ENCODE results near the gene UBAP1.
A peak's percentile ranks its signal among the peaks of the same experiment; 100 is the strongest.
"Not testable (repeated sequence)": the region's sequence is repeated elsewhere in the genome, so short reads cannot be mapped to it uniquely, and the experiment has no call there.

The UBAP1 gene

DNA sequence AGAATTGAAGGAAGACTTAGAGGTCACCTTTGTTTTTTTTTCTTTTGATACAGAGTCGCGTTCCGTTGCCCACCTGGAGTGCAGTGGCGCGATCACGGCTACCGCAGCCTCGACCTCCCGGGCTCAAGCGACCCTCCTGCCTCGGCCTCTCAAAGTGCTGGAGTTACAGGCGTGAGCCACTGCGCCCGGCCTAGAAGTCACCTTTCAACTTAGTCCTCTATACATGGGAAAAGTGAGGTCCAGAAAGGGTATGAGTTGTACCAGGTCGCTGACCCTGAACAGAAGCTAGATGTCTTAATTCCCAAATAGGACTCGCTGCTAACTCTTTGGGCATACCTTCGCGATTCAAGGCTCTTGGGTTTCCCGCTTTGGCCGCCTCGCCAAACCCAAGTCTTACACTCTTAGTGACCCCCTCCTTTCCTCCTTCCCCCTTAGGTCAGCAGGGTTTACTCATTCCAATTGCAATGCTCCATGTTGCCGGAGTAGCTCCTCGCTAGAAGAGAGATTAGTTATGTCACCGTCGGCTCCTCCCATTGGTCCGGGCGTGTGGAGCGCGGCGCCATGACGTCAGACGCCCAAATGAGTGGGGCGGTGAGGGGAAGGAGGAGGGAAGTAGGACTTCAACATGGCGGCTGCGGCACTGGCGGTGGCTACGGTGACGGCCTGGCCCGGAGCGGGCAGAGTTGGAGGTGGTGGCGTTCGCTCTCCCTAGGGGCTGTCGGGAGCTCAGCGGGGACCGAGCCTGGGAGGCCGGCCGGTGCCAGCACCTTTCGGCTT is at the start of gene UBAP1:
TSS of gene UBAP1 (plus strand) at position 608 of the 777 bp plus-strand sequence. CDS start 41,872 bp downstream, outside the sequence.
- peak; percentile 93 for DNase-seq

DNA sequence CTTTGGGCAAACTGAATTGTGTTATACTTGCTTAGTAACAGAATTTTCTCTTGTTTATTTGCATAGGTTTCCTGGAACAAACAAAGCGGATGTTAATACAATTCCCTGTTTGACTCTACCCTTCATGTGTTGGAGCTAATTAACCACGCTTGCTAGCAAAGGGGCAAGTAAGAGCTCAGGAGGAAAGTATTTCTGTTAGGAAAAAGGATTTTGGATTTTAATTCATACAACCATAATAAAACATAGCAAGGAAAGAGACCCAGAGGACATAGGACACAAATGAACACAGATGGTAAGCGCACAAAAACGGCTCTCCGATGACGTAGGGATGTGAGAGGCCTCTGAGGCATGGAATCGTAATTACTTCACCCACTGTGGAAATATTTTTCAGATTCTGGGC is 47.3 kb upstream of the UBAP1 start:
- no peak for DNase-seq

DNA sequence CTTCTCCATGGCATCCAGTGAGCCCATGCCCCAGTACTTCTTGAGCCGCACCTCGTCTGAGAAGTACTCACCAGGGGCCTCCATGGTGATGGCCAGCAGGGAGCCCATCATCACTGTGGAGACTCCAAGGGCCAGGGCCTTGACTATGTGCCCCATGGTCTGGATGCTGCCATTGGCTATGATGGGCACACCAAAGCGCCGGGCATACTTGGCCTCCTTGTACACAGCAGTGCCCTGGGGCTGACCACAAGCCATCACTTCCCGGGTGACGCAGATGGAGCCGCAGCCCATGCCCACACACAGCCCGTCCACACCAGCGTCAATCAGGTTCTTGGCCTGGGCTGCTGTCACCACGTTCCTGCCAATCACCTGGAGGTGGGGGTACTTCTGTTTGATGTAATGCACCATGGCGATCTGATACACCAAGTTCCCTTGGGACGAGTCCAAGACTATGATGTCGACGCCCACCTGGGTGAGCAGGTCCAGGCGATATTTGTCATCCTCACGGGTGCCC is 45.4 kb upstream of the UBAP1 start:
- DNase-seq: no peak

DNA sequence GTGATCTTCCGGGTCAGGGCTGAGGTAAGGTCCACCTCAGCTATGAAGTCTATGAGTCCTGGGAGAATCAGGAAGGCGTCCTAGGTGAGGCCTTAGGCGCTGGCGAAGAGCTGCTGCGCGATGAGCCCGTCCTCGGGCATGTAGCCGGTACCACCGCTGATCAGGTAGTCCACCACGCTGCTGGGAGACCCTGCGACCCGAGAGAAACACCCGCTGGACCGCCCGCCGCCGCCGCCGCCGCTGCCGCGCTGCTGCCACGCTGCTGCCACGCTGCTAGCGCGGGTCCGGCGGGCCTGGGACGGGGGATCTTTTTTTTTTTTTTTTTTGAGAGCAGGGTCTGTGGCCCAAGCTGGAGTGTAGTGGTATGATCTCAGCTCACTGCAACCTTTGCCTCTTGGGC is 44.3 kb upstream of the UBAP1 start:
- DNase-seq: no peak

DNA sequence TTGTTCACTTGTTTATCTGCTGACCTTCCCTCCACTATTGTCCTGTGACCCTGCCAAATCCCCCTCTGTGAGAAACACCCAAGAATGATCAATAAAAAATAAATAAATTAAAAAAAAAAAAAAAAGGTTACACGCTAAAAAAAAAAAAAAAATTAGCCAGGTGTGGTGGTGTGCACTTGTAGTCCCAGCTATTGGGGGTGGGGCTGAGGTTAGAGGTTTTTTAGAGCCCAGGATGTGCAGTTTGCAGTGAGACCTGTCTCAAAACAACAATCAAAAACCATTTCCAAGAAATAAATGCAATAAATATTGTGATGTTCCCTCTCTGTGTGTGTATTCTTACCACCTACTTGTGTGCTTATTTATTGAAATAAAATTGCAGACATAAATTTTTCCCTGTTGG is 40.2 kb upstream of the UBAP1 start:
- DNase-seq: not testable (repeated sequence)

DNA sequence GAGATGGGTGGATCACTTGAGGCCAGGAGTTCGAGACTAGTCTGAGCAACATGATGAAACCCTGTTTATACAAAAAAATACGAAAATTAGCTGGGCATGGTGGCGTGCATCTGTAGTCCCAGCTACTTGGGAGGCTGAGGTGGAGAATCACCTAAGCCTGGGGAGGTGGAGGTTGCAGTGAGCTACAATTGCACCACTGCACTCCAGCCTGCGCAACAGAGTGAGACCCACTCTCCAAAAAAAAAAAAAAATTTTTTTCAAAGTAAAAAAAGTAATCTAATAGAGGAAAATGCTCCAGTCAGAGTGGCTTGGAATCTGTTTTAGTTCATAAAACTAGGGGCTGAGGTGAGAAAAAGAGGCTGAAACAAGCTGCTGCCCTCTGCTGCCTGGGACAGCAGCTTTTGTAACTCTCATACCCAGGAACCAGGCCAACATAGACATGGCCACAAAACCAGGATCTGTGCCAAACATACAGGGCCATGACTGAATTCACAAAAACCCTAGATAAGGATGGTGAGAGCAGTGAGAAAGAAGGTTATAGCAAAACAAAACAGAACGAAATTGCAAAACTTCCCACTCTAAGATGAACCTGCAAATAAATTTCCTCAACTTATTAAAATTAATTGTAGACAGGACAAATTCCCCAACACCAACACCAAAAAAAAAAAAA is 39.2 kb upstream of the UBAP1 start:
- DNase-seq: no peak

DNA sequence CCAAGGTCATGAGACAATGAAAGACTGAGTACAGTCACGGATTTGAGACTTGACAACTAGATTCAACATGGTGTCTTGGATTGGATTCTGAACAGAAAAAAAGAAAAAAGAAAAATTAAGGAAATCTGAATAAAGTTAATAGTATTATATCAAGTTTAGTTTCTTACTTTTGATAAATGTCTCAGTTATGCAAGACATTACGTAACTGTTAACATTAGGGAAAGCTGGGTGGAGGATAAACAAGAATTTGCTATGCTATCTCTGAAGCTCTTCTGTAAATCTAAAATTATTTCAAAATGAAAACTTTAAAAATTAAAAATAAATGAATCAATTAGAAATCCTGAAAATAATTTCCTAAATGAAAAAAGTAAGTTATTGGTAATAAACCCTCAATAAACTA is 38.0 kb upstream of the UBAP1 start:
- DNase-seq: no peak

DNA sequence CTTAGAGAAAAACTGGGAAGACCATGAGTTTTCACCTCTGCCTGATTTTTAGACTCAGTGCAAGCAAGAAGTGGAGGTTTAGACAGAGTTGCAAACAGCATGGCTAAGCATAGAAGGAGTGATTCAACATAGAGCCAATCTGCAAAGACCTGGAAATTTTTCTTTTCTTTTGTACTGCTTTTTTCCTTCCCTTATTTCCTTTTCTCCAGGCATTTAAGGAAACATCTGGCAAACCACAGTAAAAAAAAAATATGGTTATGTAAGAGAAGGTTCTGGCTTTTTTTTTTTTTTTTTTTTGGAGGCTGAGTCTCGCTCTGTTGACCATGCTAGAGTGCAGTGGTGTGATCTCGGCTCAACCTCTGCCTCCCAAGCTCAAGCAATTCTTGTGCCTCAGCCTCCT is 35.7 kb upstream of the UBAP1 start:
- DNase-seq: no peak

DNA sequence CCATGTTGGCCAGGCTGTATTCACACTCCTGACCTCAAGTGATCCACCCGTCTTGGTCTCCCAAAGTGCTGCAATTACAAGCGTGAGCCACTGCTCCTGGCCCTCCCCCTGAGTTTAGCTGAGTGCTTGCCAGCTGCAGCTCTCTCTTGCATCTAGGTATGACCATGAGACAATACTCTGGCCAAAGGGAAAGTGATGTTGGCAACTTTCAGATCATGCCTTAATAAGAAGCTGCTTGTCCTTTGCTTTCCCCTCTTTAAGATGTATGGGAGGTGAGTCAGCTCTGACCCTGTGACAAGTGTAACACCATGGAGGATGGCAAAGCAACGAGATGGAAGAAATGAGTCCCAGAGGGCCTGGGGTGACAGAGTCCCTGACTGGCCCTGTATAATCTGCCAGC is 33.7 kb upstream of the UBAP1 start:
- no peak for DNase-seq

DNA sequence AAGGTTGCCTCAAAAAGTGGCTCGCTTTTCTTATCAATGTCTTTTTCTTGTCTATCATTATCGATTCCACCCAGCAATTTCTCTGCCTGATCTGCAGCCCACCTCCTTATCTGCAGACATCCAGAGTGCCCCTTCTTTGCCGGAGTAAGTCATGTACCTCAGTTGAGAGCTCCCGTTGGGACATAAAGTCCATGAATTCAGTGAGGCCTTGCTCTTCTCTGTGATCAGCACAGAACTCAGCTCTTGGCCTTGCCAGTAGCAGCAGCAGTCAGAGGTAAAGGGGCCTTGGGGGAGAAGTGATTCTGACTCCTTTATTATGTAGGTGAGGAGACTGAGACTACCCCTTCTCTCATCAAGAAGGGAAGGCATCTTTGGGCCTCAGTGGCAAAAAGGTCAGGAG is 27.4 kb upstream of the UBAP1 start:
- DNase-seq: no peak

DNA sequence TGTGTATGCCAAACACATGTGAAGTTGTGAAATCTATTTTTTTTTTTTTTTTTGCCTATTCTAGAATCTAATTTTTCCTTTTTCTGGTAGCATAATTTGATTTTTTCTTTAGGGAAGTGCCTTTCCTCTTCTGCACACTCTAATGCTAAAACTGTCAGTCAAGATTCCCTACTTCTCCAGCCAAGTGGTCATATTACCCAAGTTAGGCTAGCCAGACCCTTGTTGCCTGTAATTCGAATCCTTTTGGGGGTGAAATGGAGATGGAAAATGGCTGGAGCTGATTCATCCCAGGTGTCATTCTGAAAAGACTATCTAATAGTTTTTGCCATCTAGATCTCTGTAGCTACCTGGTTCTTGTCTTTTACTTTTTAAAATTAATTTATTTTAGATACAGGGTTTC is 24.8 kb upstream of the UBAP1 start:
- DNase-seq: no peak

DNA sequence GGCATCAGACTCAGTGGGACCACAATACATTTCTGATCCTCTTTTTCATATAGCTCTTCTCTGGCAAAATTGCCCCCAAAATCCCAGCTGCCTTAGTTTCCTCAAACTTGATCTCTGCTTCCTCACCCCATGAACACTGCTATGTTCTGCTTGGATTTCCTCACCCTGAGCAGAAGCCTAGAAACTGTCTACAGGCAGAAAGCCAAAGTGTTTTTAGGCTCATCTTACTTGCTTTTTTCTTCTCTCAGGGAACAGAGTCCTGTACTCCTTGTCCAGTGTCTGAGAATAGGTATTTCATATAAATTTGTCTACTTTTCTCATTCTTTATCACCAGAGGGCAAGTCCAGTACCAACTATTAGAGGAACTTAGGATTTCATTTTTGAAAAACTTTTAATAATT is 21.5 kb upstream of the UBAP1 start:
- DNase-seq: no peak

DNA sequence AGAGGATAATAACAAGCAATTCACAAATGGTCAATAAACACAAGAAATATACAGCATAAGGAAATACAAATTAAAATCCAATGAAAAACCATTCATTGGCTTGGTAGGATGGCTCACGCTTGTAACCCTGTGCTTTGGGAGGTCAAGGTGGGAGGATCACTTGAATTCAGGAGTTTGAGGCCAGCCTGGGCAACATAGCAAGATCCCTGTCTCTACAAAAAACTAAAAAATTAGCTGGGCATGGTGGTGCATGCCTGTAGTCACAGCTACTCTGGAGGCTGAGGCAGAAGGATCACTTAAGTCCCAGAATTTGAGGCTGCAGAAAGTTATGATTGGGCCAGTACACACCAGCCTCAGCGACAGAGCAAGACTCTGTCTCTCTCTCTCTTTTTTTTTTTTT is 20.9 kb upstream of the UBAP1 start:
- DNase-seq: no peak

DNA sequence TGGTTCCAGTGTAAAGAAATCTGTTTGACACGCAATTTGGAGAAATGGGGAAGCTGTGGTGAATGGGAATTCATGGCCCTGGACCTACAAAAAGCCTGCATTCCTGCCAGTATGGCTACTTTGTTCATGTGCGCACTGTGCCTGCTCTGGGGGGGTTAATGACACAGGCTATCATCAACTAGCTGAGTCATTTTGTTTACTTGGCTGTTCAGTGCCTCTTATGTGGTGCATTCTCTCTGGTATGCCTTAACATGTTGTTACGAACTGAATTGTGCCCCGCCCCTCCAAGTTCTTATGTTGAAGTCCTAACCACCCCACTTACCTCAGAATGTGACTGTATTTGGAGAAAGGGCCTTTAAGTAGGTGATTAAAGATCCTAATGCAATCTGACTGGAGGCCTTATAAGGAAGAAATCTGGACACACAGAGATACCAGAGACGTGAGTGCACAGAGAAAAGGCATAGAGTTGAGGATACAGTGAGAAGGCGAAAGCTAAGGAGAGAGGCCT is 20.4 kb upstream of the UBAP1 start:
- no peak for DNase-seq

DNA sequence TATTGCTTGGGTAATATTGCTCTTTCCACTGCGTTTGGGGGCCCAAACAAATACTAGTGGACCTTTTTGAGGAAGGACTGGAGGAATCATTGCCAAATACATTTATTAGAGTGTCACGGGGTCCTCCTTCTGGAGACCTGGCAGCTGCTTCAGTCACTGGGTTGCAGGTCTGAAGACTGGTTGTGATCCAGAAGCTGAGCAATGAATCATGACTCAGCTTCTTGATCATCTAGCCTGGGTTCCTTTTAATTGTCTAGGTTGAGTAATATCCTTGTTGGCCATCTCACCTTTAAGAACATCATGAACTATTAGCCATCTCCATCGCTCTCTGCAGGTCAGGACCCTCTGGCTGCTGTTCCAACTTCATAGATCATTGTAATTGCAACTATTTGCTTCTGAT is 15.4 kb upstream of the UBAP1 start:
- DNase-seq: no peak

DNA sequence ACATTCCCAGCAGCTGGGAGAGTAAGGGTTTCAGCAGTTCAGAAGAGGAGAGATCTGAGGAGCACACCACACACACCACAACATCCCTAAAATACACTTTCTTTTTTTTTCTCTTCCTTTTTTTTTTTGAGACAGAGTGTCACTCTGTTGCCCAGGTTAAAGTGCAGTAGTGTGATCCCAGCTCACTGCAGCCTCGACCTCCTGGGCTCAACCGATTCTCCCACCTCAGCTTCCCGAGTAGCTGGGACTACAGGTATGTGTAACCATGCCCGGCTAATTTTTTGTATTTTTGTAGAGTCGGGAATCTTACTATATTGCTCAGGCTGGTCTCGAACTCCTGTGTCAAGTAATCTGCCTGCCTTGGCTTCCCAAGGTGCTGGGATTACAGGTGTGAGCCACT is 9.7 kb upstream of the UBAP1 start:
- DNase-seq: no peak

DNA sequence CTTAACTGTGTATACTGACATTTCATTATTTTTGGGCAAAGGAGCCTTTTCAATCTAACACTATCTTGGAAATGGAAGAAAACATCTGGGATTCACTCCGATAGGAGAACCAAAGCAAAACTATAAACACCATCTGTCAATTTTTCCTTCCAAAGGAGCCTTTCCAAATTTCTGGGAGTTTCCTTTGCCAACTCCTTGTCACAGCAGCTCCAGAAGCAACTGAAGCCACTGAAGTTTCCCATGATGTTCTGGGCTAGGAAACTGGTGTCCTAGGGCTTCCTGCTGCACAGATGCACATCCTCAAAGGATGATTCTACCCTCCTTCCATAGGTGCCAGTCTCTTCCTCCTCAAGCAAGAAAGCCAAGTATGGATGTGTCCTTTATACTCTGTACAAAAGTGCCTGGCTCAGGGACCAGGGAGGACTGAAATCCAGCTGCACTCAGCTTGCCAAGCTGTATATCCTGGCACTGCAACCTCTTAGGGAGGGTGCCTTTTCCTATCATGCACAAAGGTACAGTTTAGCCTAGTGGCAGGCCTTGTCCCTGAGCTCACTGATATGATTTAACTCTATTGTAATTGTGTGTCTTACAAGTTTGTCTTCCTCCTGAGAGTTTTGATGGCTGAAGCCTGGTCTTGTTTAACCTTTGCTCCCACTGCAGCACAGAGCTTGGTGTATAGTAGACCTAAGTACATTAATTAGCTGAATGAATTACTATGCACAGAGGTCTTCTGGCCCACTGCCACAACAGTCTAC is 8.4 kb upstream of the UBAP1 start:
- DNase-seq: no peak

DNA sequence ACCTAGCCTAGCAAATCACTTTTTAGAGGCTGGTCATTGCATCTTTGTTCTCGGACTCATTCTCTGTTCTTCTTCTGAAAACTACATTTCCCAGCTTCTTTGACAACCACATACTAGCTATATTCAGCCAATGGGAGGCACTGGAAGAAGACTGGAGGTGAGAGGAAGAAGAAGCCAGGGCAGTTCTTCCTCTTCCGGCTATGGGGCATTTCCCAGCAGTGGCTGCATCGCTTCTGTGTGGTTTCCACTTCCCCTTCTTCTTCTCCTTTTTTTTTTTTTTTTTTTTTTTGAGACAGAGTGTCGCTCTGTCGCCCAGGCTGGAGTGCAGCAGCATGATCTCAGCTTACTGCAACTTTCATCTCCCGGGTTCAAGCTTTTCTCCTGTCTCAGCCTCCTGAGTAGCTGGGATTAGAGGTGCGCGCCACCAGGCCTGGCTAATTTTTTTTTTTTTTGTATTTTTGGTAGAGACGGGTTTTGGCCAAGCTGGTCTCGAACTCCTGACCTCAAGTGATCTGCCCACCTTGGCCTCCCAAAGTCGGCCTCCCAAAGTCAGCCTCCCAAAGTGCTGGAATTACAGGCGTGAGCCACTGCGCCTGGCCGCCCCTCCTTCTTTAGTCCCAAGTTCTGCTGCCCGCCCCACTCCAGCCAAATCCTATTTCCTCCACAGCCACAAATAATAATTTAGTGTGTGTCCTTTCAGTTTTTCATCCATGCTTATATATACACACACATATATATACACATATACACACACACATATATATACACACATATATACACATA is 6.9 kb upstream of the UBAP1 start:
- DNase-seq: no peak

DNA sequence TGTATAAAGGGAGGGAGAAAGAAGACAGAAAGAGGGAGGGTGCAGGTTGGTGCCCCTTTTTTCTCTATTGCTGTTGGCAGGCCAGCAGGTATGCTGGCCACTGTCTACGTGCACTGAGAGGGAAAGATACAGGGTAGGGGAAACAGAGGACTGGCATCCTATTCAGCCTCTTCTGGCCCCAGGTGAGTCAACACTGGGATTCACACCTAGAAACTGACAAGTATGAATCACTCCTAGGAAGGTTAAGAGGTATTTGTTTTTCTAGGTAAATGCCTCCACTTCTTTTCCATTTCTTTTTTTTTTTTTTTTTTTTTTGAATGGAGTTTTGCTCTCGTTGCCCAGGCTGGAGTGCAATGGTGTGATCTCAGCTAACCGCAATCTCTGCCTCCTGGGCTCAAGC is 2.8 kb upstream of the UBAP1 start:
- DNase-seq: no peak

DNA sequence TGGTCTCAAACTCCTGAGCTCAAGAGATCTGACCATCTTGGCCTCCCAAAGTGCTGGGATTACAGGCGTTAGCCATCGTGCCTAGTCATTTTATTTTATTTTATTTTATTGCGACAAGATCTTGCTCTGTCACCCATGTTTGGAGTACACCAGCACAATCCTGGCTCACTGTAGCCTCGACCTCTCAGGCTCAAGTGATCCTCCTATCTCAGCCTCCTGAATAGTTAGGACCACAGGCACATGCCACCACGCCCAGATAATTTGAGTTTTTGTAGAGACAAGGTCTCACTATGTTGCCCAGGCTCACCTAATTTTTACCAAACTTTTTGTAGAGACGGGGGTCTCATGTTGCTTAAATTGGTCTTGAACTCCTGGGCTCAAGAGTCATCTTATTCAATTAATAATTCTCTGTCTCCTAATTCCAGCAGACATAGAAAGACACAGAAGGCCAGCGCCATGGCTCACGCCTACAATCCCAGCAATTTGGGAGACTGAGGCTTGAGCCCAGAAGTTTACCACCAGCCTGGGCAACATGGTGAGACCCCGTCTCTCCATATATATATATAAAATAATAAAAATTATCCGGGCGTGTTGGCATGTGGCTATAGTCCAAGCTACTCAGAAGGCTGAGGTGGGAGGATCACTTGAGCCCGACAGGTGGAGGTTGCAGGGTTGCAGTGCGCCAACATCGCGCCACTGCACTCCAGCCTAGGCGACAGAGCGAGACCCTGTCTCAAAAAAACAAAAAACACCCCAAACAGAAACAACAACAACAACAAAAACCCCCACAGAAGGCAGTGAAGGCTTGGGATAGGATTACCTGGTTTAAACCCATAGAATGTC is 1.0 kb upstream of the UBAP1 start:
- no peak for DNase-seq

DNA sequence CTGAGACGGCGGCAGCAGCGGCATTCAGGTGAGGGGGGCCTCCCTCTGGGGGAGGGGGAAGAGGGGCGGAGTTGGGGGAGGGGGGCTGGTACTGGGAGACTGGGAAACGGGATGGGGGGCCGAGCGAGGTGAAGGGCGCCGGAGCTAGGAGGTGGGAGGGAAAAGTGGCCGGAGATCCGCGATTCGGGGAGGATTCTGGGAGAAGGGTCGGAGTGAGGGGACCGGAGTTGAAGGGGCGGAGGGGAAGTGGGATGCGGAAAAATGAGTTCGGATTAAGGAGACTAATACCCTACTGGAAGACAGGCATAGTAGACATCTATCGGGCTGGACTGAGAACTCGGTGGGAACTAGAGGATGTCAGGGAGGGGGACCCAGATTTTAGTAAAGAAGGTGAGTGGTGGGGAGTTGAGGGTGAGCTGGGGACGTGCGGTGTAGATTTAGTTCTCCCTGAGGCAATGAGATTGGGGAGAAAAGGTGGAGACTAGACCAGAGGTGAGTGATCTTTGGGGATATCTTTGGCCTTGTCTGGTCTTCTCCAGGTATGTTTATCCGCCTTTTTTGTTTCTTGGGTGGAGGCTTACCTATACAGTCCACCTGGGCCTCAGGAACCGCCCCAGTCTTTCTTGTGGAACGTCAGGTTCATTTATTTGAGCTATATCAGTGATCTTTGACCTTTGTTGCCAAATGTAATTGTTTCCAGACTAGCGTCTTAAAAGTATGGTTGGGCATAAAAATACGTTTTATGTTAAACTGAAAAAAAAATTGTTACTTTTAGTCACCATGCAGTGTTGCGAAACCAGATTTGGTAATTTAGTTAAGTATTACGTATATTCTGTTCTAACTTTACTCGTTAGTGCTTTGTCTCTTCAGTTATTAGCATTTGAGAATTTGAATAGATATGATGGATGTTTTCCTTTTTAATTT is 632 bp downstream of the UBAP1 start:
- peak; percentile 52 for DNase-seq
